ENCODE measurements around the gene C3AR1.

GRCh38 chr12:8037947-8038346, 28.2 kb downstream of the C3AR1 start:
- TF ChIP-seq CTCF (conservative IDR thresholded peaks at IDR 0.05 in 1 of 2, IDR thresholded peaks at IDR 0.05 in 1 of 2; ENCODE audit: extremely low read depth in 1 of 2, insufficient read depth in 1 of 2, low read depth in 1 of 2, low read length in 2 of 2) (no peak), EZH2 (IDR thresholded peaks at IDR 0.05; ENCODE audit: borderline replicate concordance, low read length) (no peak)

Measured in mammary epithelial cell (primary cell).